CD14-positive monocyte (primary cell): ENCODE results near the gene PTPRH. TPM values are rescaled to one million over a fixed set of nuclear protein-coding genes. Genes with fewer than 3 reads are reported as not detected.

ENCODE experiments used
- DNase-seq, 3 donors: peaks; one replicate each; pipeline ENCODE4 v3.0.0-alpha.2; 2011 to 2022
- H2AFZ ChIP-seq: 2 replicates; pipeline ENCODE4 v1.6.0; 2012; ENCODE audit warnings: mild to moderate bottlenecking, low read depth, low read length, inconsistent platforms; ENCODE audit not compliant: insufficient read depth, poor library complexity, severe bottlenecking
- H3K27ac ChIP-seq, 2 donors: 1 replicate in 1 of 2; 2 replicates in 1 of 2; pipeline ENCODE4 v1.5.1; 2012 to 2013; ENCODE audit warnings: low read length in 2 of 2, control low read depth in 1 of 2, inconsistent platforms in 1 of 2, low read depth in 1 of 2, mild to moderate bottlenecking in 1 of 2
- H3K27me3 ChIP-seq, 2 donors: one replicate each; pipeline versions ENCODE4 v1.6.0 to v1.6.1; 2011 to 2013; ENCODE audit warnings: low read length in 2 of 2; ENCODE audit not compliant: control insufficient read depth in 2 of 2, insufficient read depth in 2 of 2
- H3K36me3 ChIP-seq, 2 donors: replicated peaks in 1 of 2; 1 replicate in 1 of 2; 2 replicates in 1 of 2; pipeline versions ENCODE4 v1.5.1 to v1.6.1; 2012 to 2013; ENCODE audit warnings: low read length in 2 of 2, control low read depth in 1 of 2, inconsistent platforms in 1 of 2, mild to moderate bottlenecking in 1 of 2; ENCODE audit not compliant: insufficient read depth in 2 of 2, control insufficient read depth in 1 of 2
- H3K4me1 ChIP-seq, 2 donors: 1 replicate in 1 of 2; 2 replicates in 1 of 2; pipeline versions ENCODE4 v1.5.1 to v1.6.1; 2012 to 2013; ENCODE audit warnings: low read length in 2 of 2, control low read depth in 1 of 2, inconsistent platforms in 1 of 2, mild to moderate bottlenecking in 1 of 2, moderate library complexity in 1 of 2; ENCODE audit not compliant: insufficient read depth in 2 of 2, control insufficient read depth in 1 of 2
- H3K4me2 ChIP-seq: replicated peaks from 2 replicates; pipeline ENCODE3; 2012; ENCODE audit warnings: low read length, moderate library complexity, mild to moderate bottlenecking; ENCODE audit not compliant: poor library complexity, severe bottlenecking; ENCODE audit errors: extremely low read depth
- H3K4me3 ChIP-seq, 3 experiments: fragments of 200-600 bp in 1 of 3; sonication (generic) in 1 of 3; replicated peaks in 1 of 3; 1 replicate in 2 of 3; 2 replicates in 1 of 3; pipeline ENCODE4 v1.5.1; 2011 to 2013; ENCODE audit warnings: low read length in 3 of 3, mild to moderate bottlenecking in 3 of 3, control low read depth in 2 of 3, low read depth in 2 of 3, inconsistent platforms in 1 of 3, moderate library complexity in 1 of 3
- H3K79me2 ChIP-seq: 2 replicates; pipeline ENCODE4 v1.6.0; 2012; ENCODE audit warnings: mild to moderate bottlenecking, control low read depth, inconsistent platforms, low read length, moderate library complexity; ENCODE audit not compliant: insufficient read depth
- H3K9ac ChIP-seq: 2 replicates; pipeline ENCODE4 v1.6.0; 2017; ENCODE audit warnings: low read length, mild to moderate bottlenecking; ENCODE audit not compliant: insufficient read depth, poor library complexity, severe bottlenecking
- H3K9me3 ChIP-seq, 2 donors: replicated peaks in 1 of 2; 1 replicate in 1 of 2; 2 replicates in 1 of 2; pipeline versions ENCODE4 v1.5.1 to v1.6.1; 2012 to 2013; ENCODE audit warnings: low read length in 2 of 2, control low read depth in 1 of 2; ENCODE audit not compliant: control insufficient read depth in 1 of 2, insufficient read depth in 1 of 2
- H4K20me1 ChIP-seq: 2 replicates; pipeline ENCODE4 v1.6.0; 2012; ENCODE audit warnings: mild to moderate bottlenecking, low read length, control low read depth, moderate library complexity; ENCODE audit not compliant: insufficient read depth
- H3K27ac Mint-ChIP-seq, 7 donors: one replicate each; pipeline ENCODE4 v1.8.0; 2020; ENCODE audit warnings: mild to moderate bottlenecking in 7 of 7, mixed read lengths in 7 of 7, moderate library complexity in 6 of 7, inconsistent platforms in 2 of 7
- H3K27me3 Mint-ChIP-seq, 3 donors: one replicate each; pipeline ENCODE4 v1.8.0; 2021 to 2022; ENCODE audit warnings: low read depth in 3 of 3, mild to moderate bottlenecking in 3 of 3, mixed read lengths in 3 of 3, moderate library complexity in 3 of 3, inconsistent platforms in 1 of 3
- H3K36me3 Mint-ChIP-seq, 2 donors: one replicate each; pipeline ENCODE4 v1.8.0; 2020; ENCODE audit warnings: mixed read lengths in 2 of 2, inconsistent platforms in 1 of 2, mild to moderate bottlenecking in 1 of 2
- H3K4me1 Mint-ChIP-seq: one replicate; pipeline ENCODE4 v1.8.0; 2020; ENCODE audit warnings: mild to moderate bottlenecking, mixed read lengths
- H3K4me3 Mint-ChIP-seq, 2 donors: one replicate each; pipeline ENCODE4 v1.8.0; 2020; ENCODE audit warnings: mild to moderate bottlenecking in 2 of 2, mixed read lengths in 2 of 2, moderate library complexity in 1 of 2
- H3K9me3 Mint-ChIP-seq, 7 donors: one replicate each; pipeline ENCODE4 v1.8.0; 2020 to 2022; ENCODE audit warnings: mixed read lengths in 7 of 7, mild to moderate bottlenecking in 6 of 7, moderate library complexity in 6 of 7, inconsistent platforms in 2 of 7
- WGBS: methylation state at CpG from one replicate; pipeline ENCODE4 v1.1.5; 2013; ENCODE audit warnings: missing lambda C conversion rate; ENCODE audit not compliant: insufficient coverage; 5-methylcytosine and 5-hydroxymethylcytosine counted together
- intact Hi-C, 2 donors: fragments of 100-400 bp; cut with micrococcal nuclease; formaldehyde crosslinking; loops; one replicate each; pipeline versions ENCODE4 v1.15.0 to v1.15.1; 2023
- polyA plus RNA-seq, 3 donors: library from polyadenylated mRNA; depleted of rRNA in 1 of 3; unstranded in 2 of 3; stranded (reverse) in 1 of 3; fragments of 300-500 nt in 2 of 3; fragments of >200 nt in 1 of 3; fragmentation: Illumina TruSeq in 2 of 3; gene quantifications; 1 replicate in 2 of 3; 2 replicates in 1 of 3; pipeline ENCODE4 v1.2.3, GENCODE V29; 2012 to 2021
- TF ChIP-seq, protein P1 (sequence below): fragments of 200-600 bp; IDR thresholded peaks from one replicate; pipeline ENCODE4 v1.8.0; 2022; ENCODE audit warnings: antibody characterized with exemption, mild to moderate bottlenecking

Gene PTPRH
- polyA plus RNA-seq, 3 donors: 0.08 to 0.53 TPM; not detected in 1

DNA sequence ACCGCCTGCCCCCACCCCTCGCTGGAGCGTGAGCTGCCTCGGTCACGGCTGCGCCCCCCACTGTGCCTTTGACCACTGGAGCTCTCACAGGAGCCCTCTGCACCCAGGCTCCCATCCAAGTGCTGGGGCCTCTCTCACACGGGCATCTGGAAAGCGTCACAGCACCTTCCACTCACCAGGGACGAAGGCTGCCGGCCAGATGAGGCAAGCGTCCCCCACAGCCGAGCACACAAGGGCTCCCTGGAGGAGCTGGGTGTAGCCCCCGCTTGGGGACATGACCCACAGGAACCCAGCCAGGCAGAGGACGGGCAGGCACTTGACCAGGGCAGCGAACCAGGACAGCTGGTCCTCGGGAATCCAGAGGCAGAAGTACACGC is 18.7 kb upstream of the PTPRH start:
- no peak for DNase-seq
- peaks cover 6% of the 10 kb centered on the region for H3K79me2 ChIP-seq
- no peak overlapping the region for H2AFZ ChIP-seq
- H3K4me3 ChIP-seq: no peak overlapping the region
- peaks cover 95% of the 10 kb centered on the region for H4K20me1 ChIP-seq
- no peak overlapping the region for H3K4me2 ChIP-seq
- peaks cover 48 to 70% of the 10 kb centered on the region in 2 donors for H3K36me3 Mint-ChIP-seq
- peaks cover 5% of the 10 kb centered on the region for H3K4me1 Mint-ChIP-seq
- peaks cover 0 to 3% (median 0%) of the 10 kb centered on the region in 3 donors for H3K27me3 Mint-ChIP-seq
- 85% methylated on average over 17 of the region's 17 CpGs for WGBS
- H3K27ac Mint-ChIP-seq: peak overlapping the region in 2 of 7 donors; percentile 0 to 57
- no peaks in the 10 kb centered on the region for H3K4me1 ChIP-seq
- no peak overlapping the region for H3K27ac ChIP-seq
- no peak overlapping the region for H3K4me3 Mint-ChIP-seq
- intact Hi-C loops: no loop called here
- no peaks in the 10 kb centered on the region for H3K9me3 ChIP-seq
- H3K27me3 ChIP-seq: no peaks in the 10 kb centered on the region
- H3K9ac ChIP-seq: no peak overlapping the region
- peaks cover 66 to 76% of the 10 kb centered on the region in 2 donors for H3K36me3 ChIP-seq
- TF ChIP-seq, protein P1, sequence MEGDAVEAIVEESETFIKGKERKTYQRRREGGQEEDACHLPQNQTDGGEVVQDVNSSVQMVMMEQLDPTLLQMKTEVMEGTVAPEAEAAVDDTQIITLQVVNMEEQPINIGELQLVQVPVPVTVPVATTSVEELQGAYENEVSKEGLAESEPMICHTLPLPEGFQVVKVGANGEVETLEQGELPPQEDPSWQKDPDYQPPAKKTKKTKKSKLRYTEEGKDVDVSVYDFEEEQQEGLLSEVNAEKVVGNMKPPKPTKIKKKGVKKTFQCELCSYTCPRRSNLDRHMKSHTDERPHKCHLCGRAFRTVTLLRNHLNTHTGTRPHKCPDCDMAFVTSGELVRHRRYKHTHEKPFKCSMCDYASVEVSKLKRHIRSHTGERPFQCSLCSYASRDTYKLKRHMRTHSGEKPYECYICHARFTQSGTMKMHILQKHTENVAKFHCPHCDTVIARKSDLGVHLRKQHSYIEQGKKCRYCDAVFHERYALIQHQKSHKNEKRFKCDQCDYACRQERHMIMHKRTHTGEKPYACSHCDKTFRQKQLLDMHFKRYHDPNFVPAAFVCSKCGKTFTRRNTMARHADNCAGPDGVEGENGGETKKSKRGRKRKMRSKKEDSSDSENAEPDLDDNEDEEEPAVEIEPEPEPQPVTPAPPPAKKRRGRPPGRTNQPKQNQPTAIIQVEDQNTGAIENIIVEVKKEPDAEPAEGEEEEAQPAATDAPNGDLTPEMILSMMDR: no peak
- H3K9me3 Mint-ChIP-seq: peaks cover 0 to 2% (median 0%) of the 10 kb centered on the region in 7 donors

GRCh38 chr19:55227241-55228014 is 18.1 kb upstream of the PTPRH start:
- Histone ChIP-seq H3K9ac (no peak overlapping the region), H3K4me1 (no peaks in the 10 kb centered on the region), H3K4me3 (no peak overlapping the region), H4K20me1 (peaks cover 94% of the 10 kb centered on the region), H3K36me3 (peaks cover 60 to 70% of the 10 kb centered on the region in 2 donors), H3K79me2 (peaks cover under 1% of the 10 kb centered on the region), H3K27ac (no peak overlapping the region), H2AFZ (no peak overlapping the region), H3K9me3 (no peaks in the 10 kb centered on the region), H3K27me3 (no peaks in the 10 kb centered on the region), H3K4me2 (no peak overlapping the region)
- Mint-ChIP-seq H3K9me3 (peaks cover 0 to 2% (median 0%) of the 10 kb centered on the region in 7 donors), H3K27me3 (peaks cover 0 to 3% (median 3%) of the 10 kb centered on the region in 3 donors), H3K4me3 (no peak overlapping the region), H3K36me3 (peaks cover 42 to 64% of the 10 kb centered on the region in 2 donors), H3K27ac (peak overlapping the region in 2 of 7 donors; percentile 14 to 57), H3K4me1 (peaks cover 5% of the 10 kb centered on the region)
- 95% methylated on average over 19 of the region's 25 CpGs for WGBS
- DNase-seq: peak in 1 of 3 donors; percentile 2
- TF ChIP-seq, protein P1: no peak
- intact Hi-C loops: no loop called here
